GM21528 (cell line): ENCODE results near the gene RNF220.
"Not testable (repeated sequence)": the region's sequence is repeated elsewhere in the genome, so short reads cannot be mapped to it uniquely, and the experiment has no call there.

Experiments used
- ATAC-seq: cut with Tn5 transposase; IDR thresholded peaks from one replicate; pipeline ENCODE4 v1.9.1; 2021; ENCODE audit warnings: mild to moderate bottlenecking, moderate library complexity; ENCODE audit not compliant: unreplicated experiment, low FRiP score

The RNF220 gene

DNA sequence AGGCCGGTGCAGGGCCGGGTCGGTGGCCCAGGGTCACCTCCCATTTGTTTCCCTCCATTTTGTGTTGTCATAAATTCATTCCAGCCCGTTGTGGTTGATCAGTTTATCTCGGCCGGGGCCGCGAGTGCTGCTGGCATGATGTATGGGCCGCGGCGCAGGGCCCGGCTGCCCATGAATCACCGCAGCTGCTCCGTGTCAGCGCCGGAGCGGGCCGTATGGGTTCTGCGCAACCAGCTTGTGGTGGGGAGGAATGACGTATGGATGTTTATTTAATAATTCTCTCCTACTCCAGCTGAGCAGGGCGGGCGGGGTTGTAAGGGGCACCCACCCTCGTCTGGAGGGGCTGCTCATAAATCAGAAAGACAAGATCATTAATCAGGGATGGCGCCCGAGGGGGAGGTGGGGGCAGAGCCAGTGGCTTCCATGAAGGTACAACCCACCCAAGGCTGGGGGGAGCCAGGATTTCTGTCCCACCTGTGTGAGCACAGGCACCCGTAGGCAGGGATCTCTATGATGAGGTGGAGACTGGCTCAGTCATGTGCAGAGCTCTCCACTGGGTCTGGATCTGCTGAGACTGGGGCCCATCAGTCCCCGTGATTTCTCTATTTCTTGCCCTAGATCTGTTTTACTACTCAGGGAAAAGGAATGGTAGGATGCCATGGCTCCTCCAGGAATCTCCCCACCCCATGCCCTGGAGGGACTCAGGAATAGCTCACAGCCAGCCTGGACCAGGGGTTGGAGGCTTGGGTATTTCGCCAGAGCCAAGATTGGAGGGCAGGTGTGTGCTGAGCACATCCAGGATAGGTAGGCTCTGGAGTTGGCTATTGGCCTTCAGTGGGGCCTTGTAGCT, 241.4 kb downstream of the RNF220 start:
- ATAC-seq, result no peak

- no peak for ATAC-seq
These were observed 242.8 kb downstream of the RNF220 start for GRCh38 chr1:44647896-44648295.

DNA sequence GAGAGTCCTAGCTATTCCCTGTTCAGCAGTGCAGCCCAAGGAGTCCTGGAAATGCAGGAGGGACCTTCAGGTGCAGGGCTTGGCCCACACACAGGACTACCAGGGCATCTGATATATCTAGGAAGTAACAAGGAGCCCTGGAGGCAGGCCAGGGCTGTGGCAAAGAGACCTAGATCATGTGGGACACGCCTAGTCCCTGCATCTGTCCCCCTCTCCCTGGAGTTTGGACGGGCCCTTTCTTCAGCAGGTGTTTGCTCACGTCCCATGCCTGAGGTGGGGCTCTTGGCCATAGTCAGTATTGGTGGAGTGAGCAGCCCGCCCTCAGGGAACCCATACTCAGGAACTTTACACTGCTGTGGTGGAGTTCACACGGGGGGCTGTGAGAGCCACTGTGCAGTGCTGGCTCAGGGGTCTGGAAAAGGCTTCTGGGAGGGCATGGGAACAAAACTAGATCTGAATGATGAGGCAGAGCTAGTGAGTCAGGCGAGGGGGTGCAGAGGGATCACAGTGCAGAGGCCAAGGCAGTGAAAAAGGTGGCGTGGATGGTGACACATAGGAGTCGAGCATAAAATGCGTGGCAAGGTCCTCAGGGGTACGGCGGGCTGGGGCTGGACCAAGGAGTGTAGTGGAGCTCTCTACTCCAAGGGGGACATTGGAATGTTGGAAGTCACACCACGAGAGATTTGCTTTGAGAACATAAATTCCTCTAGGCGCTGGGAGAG, 243.6 kb downstream of the RNF220 start:
- no peak for ATAC-seq

DNA sequence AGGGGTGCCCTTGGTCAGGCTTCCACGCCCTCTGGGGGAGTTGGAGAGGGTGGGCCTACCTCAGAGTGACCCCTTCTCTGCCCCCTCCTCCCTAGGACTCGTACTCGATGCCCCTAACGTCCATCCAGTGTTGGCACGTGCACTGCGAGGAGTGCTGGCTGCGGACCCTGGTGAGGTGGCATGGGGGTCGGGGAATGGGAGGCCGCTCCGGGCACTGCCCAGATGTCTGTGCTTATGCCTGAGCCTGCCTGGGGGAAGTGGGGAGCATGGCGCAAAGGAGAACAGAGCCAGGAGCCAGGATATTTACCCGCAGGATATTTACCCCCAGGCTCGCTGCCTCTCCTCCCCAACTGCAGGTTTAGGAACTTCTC, 244.7 kb downstream of the RNF220 start:
- no peak for ATAC-seq

GRCh38 chr1:44650159-44650831, 245.2 kb downstream of the RNF220 start:
- no peak for ATAC-seq

GRCh38 chr1:44651069-44651468, 246.0 kb downstream of the RNF220 start:
- ATAC-seq, result no peak

GRCh38 chr1:44652445-44653106, 247.5 kb downstream of the RNF220 start:
- no peak for ATAC-seq

DNA sequence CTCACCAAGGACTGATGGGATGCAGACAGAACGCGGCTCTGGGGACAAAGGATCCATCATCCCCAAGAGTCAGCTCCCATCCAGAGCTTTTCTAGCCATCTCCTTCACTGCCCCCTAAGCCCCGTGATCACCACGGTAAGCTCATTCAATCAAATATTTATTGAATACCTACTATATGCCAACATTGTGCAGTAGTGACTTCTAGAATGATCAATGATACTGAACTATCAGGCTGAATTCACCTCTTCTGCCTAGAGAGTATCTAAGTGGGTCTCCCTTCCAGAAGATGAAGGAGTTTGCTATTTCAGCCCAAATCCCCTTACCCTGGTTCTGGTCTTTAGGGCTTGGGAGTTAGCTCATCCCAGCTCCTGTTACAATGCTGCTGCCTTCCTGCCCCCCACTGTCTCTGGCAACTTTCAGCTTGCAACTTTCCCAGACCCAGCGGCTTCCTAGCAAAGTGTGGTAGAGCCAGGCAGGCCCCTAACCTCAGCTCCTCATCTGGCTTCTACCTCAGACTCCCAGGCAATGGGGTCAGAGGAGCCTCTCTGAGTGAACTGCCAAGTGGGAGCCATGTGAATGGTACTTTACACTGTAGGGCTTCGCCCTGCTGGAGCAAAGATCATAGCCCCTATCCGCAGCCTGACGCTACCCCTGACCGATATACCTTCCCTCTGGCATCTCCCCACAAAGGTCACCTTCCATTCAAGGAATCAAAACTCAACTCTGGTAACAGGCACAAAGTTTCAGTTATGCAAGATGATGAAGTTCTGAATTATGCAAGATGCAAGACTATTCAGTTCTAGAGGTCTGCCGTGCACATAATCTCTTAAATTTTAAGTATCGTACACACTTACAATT, 248.3 kb downstream of the RNF220 start:
- ATAC-seq, result no peak

DNA sequence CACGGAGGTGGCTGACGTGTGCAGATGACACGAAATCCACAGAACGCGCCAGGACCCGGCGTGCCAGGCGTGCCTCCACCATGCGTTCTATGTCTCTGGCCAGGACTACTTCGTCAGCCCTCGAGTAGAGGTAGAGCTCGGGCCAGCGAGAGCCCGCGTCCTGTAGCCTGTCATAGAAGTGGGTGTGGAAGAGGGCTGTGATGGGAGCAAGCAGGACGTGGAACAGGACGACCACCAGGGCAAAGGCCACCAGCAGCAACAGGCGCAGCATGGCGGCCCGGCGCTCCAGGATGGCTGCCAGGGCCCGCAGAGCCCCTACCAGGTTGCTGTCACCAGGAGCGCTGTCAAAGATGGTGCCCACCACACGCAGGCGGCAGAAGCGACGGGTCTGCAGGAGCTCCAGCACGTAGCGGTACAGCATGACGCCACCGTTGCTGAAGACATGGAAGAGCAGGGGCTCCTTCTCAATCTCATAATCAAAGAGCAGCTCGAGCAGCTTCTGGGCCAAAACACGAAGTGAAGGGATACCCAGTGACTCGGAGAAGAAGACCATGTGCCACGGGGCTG, 249.6 kb downstream of the RNF220 start:
- no peak for ATAC-seq

DNA sequence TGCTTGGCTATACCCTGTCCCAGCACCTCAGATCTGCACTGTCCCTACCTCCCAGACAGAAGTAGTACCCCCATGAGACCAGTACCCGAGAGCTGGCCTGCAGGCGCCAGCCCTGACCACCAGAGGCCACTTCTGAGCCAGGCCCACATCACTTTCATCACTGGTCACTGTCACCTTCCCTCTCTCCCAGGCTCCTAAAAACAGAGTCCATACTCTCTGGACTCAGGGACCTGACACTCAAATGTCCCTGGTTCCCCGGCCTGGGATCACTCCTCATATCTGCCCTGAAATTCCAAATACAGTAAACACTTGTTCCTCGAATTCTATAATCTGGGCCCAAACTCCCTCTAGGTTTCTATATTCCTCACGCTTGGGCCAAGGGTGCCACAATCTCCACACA, 250.6 kb downstream of the RNF220 start:
- no peak for ATAC-seq

DNA sequence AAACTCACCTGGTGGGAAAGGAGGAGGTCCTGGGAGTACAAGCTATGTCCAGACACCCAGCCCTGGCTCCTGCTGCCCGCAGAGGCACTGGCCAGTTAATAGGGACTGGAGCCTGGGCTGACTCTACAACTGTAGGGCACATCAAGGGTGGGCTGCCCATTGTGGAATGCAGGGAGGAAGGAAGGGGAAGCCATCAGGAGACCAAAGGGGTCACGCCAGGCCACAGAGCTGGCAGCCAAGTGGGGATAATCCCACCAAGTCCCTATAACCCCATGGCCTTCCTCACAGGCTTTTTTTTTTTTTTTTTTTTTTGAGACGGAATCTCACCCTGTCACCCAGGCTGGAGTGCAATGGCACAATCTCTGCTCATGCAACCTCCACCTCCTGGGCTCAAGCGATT, 254.5 kb downstream of the RNF220 start:
- no peak for ATAC-seq

DNA sequence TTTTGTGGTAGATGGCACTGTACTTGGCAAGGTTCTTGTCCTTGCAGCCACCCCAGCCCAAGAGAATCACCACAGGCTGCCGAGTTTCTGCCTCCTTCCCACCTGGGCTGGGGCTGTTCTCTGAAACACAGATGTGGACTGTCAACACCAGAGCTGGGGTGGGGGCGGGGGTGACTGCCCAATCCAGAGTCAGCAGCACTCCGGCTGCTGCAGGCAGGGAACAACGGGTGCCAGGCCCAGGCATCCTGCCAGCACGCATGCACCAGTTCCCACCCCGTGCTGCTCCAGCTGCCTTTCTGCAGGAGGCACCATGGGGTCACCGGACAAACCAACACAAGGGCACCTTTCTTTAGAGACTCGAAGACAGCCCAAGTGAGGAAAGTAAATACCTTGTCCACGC, 255.1 kb downstream of the RNF220 start:
- ATAC-seq, result no peak

GRCh38 chr1:44661781-44662682, 257.0 kb downstream of the RNF220 start:
- ATAC-seq, result no peak

DNA sequence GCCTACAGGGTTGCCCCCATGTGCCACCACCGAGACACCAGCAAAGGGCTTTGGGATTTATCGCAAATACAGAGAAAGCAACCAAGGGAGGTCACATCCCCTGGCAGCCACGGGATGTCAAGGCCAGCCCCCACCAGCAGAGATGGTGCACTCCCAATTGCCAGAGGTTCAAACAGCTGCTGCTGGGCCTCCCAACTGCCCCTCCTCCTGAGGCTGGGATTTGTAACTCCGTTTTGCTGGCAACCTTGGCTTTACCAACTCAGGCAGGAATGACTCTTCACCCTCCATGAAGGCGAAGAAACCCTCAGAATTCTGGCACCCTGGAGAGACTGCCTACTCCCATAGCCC, 257.6 kb downstream of the RNF220 start:
- ATAC-seq, result no peak

DNA sequence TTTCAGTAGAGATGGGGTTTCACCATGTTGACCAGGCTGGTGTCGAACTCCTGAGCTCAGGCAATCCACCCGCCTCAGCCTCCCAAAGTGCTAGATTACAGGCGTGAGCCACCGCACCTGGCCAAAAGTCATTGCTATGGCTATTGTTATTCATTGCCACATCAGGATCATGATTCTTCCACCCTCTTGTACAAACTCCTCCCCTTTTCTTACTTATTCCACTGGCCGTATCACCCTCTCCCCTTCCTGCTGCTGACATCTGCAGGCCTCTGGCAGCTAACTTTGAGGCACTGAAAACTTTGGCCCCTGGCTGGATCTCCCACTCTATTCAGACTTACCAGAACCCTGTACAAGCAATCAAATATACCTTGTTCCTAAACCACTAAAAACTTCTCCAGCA, 258.4 kb downstream of the RNF220 start:
- no peak for ATAC-seq

- ATAC-seq, result no peak
These were observed 259.8 kb downstream of the RNF220 start for GRCh38 chr1:44664730-44665370.

DNA sequence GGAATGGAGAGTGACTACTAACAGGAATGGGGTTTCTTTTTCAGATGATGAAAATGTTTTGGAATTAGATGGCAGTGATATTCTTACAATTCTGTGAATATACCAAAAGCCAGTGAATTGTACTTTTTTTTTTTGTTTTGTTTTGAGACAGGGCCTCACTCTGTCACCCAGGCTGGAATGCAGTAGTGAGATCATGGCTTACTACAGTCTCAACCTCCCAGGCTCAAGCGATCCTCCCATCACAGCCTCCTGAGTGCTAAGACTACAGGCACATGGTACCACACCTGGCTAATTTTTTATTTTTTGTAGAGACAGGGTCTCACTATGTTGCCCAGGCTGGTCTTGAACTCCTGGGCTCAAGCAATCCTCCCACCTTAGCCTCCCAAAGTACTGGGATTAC, 261.7 kb downstream of the RNF220 start:
- not testable (repeated sequence) for ATAC-seq
